CD4-positive, alpha-beta memory T cell (primary cell): ENCODE results near the gene NPFF. TPM values are rescaled to one million over a fixed set of nuclear protein-coding genes. Genes with fewer than 3 reads are reported as not detected.

Source experiments
- CTCF ChIA-PET: fragments of 350-600 bp; sonication (Branson Sonifier 250); formaldehyde crosslinking; loops from one replicate; lab custom pipeline; 2021; ENCODE audit warnings: inconsistent platforms; ENCODE audit not compliant: partially characterized antibody; lab: Charles Lee
- POLR2A ChIA-PET: fragments of 350-600 bp; sonication (Branson Sonifier 250); formaldehyde crosslinking; loops from one replicate; lab custom pipeline; 2021; ENCODE audit not compliant: partially characterized antibody; lab: Charles Lee
- DNase-seq, 5 donors: peaks; one replicate each; pipeline versions ENCODE4 v3.0.0 to v3.0.0-alpha.2; 2020 to 2022; ENCODE audit warnings: mixed read lengths in 1 of 5
- H3K27ac ChIP-seq: one replicate; pipeline ENCODE4 v1.7.0; 2013; ENCODE audit warnings: low read depth, low read length
- H3K27me3 ChIP-seq: 2 replicates; pipeline ENCODE4 v1.7.0; 2013; ENCODE audit warnings: mild to moderate bottlenecking, low read length, moderate library complexity; ENCODE audit not compliant: insufficient read depth
- H3K36me3 ChIP-seq: 2 replicates; pipeline ENCODE4 v1.7.0; 2013; ENCODE audit warnings: mild to moderate bottlenecking, low read length, moderate library complexity; ENCODE audit not compliant: insufficient read depth
- H3K4me1 ChIP-seq: 2 replicates; pipeline ENCODE4 v1.7.0; 2013; ENCODE audit warnings: mild to moderate bottlenecking, low read length, moderate library complexity; ENCODE audit not compliant: insufficient read depth
- H3K4me3 ChIP-seq, 2 donors: one replicate each; pipeline ENCODE4 v1.7.0; 2013; ENCODE audit warnings: low read length in 2 of 2, mild to moderate bottlenecking in 1 of 2
- H3K9me3 ChIP-seq, 2 donors: one replicate each; pipeline ENCODE4 v1.7.0; 2013; ENCODE audit warnings: low read length in 2 of 2, control low read depth in 1 of 2; ENCODE audit not compliant: control insufficient read depth in 1 of 2
- H3K27ac Mint-ChIP-seq, 7 donors: one replicate each; pipeline ENCODE4 v1.8.0; 2020 to 2021; ENCODE audit warnings: mixed read lengths in 7 of 7, mild to moderate bottlenecking in 6 of 7, inconsistent platforms in 3 of 7, moderate library complexity in 3 of 7
- H3K27me3 Mint-ChIP-seq, 2 donors: one replicate each; pipeline ENCODE4 v1.8.0; 2020 to 2021; ENCODE audit warnings: mixed read lengths in 2 of 2
- H3K36me3 Mint-ChIP-seq, 2 donors: one replicate each; pipeline ENCODE4 v1.8.0; 2020 to 2021; ENCODE audit warnings: mixed read lengths in 2 of 2, inconsistent platforms in 1 of 2, mild to moderate bottlenecking in 1 of 2
- H3K4me1 Mint-ChIP-seq, 4 donors: one replicate each; pipeline ENCODE4 v1.8.0; 2020 to 2021; ENCODE audit warnings: mixed read lengths in 4 of 4, mild to moderate bottlenecking in 1 of 4
- H3K4me3 Mint-ChIP-seq, 8 donors: one replicate each; pipeline ENCODE4 v1.8.0; 2020 to 2021; ENCODE audit warnings: mixed read lengths in 8 of 8, mild to moderate bottlenecking in 7 of 8, moderate library complexity in 6 of 8, inconsistent platforms in 3 of 8
- H3K9me3 Mint-ChIP-seq, 8 donors: one replicate each; pipeline ENCODE4 v1.8.0; 2020 to 2021; ENCODE audit warnings: mixed read lengths in 8 of 8, mild to moderate bottlenecking in 5 of 8, inconsistent platforms in 3 of 8, moderate library complexity in 1 of 8
- intact Hi-C: fragments of 100-400 bp; cut with micrococcal nuclease; formaldehyde crosslinking; loops from one replicate; pipeline ENCODE4 v1.15.1; 2023
- polyA plus RNA-seq, 2 donors: library from polyadenylated mRNA; unstranded; fragments of 300-500 nt; fragmentation: Illumina TruSeq; gene quantifications; one replicate each; pipeline ENCODE4 v1.2.3, GENCODE V29; 2021
- total RNA-seq, 2 experiments: library from RNA; stranded (reverse); gene quantifications; one replicate each; pipeline ENCODE4 v1.2.3, GENCODE V29; 2021

Gene NPFF
- total and polyA plus RNA-seq, 4 experiments from 2014 or later: not detected

DNA sequence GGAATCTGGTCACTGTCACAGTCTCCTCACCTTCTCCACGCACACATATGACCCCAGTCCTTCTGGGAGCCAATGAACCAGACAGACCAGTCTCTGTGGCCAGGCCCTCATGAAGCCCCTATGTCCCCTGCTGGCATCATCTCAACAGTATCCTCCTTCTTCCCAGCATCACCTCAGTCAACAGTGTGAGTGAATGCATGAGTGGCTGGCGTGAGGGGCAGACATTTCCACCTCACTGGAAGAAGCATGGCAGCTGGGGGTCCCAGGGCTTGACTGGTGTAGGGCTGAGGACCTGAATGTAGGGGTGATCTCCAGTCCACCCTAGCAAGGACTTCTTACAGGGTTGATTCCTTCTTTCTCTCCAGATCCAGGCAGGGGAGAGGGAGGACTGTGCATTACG, 9.8 kb downstream of the NPFF start:
- peak overlapping the region in 4 of 7 donors; percentile 43 to 93 (median 88) for H3K27ac Mint-ChIP-seq
- Histone ChIP-seq H3K9me3 (no peaks in the 10 kb centered on the region), H3K4me1 (peaks cover 57% of the 10 kb centered on the region), H3K27me3 (no peaks in the 10 kb centered on the region), H3K36me3 (no peaks in the 10 kb centered on the region), H3K27ac (no peak overlapping the region), H3K4me3 (no peak overlapping the region)
- H3K4me1 Mint-ChIP-seq: peaks cover 26 to 80% (median 55%) of the 10 kb centered on the region in 4 donors
- POLR2A ChIA-PET: interaction anchor here (1.0 to 7.2 kb wide), 8 partner anchors 7 to 175 kb away, joined by 4 to 75 read pairs (median 48); partner anchors contain the start of genes AAAS, PRR13 and SP1
- H3K9me3 Mint-ChIP-seq: no peaks in the 10 kb centered on the region
- H3K27me3 Mint-ChIP-seq: no peaks in the 10 kb centered on the region
- CTCF ChIA-PET: interaction anchor here (1.2 to 1.4 kb wide), 2 partner anchors 16 to 176 kb away, joined by 3 to 5 read pairs; partner anchors contain the start of gene AAAS
- peak overlapping the region in 7 of 8 donors; percentile 20 to 93 (median 86) for H3K4me3 Mint-ChIP-seq
- DNase-seq: no peak
- intact Hi-C loops: no loop called here
- H3K36me3 Mint-ChIP-seq: peaks cover 0 to 4% of the 10 kb centered on the region in 2 donors

DNA sequence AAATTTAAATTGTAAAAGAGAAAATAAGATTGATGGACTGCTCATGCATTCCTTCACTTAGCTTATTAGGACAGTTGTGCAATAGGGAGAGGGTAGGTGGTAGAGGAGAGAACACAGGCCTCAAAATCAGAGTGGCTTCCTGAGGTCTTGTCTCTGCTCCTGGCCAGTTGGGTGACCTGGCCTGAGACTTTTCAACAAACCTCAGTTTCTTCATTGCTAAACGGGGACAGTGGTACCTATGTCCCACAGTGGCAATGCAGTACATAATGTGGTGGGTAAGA, 10.6 kb downstream of the NPFF start:
- H3K4me3 Mint-ChIP-seq: peak overlapping the region in 1 of 8 donors; percentile 0
- peaks cover 28 to 81% (median 55%) of the 10 kb centered on the region in 4 donors for H3K4me1 Mint-ChIP-seq
- H3K36me3 Mint-ChIP-seq: peaks cover 0 to 4% of the 10 kb centered on the region in 2 donors
- H3K27ac Mint-ChIP-seq: peak overlapping the region in 1 of 7 donors; percentile 42
- ChIA-PET CTCF (no interaction called here), POLR2A (interaction anchor here (6.2 to 7.2 kb wide), 2 partner anchors 55 to 174 kb away, joined by 54 to 75 read pairs; partner anchors contain the start of genes AAAS and PRR13)
- DNase-seq: no peak
- Histone ChIP-seq H3K36me3 (no peaks in the 10 kb centered on the region), H3K4me3 (no peak overlapping the region), H3K27me3 (no peaks in the 10 kb centered on the region), H3K9me3 (no peaks in the 10 kb centered on the region), H3K4me1 (peaks cover 50% of the 10 kb centered on the region), H3K27ac (no peak overlapping the region)
- no peaks in the 10 kb centered on the region for H3K27me3 Mint-ChIP-seq
- H3K9me3 Mint-ChIP-seq: no peaks in the 10 kb centered on the region
- intact Hi-C loops: no loop called here

DNA sequence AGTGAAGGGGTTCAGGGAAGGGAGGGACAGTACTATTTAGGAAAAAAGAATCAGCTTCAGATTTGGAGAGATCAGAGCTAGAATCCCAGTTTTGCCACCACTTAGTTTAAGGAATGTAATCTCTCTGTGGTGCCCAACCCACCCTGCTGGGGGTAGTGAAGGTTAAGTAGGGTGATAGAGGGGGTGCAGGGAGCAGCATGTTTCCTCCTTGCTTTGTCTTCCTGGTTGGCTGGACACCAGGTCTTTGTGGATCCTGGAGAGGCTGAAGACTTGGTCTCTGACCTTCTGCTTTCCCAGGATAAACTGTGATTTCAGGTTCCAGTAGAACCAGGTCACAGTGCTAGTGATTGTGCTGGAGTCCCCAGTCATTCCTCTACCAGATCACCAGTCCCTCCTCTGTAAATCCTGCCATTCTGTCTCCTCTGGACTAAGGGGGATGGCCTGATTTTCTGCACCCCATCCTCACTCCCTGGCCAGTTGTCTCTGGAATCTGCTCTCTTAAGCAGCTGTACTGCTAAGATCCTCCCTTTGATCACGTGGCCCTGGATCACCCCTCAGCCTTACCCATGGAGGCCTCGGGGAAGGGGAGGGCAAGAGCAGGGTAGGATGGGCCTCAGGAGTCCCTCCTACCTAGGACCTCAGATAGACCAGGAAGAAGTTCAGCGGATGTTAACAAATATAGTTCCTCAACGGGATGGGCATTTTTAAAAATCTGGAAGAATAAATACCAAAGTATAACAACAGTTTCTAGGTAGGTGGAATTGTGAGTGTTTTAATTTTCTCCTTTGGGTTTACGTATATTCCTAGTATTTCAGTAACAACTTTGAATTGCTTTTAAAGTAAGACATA, 11.2 kb downstream of the NPFF start:
- Histone ChIP-seq H3K27me3 (no peaks in the 10 kb centered on the region), H3K27ac (no peak overlapping the region), H3K4me1 (peaks cover 46% of the 10 kb centered on the region), H3K9me3 (no peaks in the 10 kb centered on the region), H3K36me3 (no peaks in the 10 kb centered on the region), H3K4me3 (no peak overlapping the region)
- no peak for DNase-seq
- Mint-ChIP-seq H3K27ac (peak overlapping the region in 4 of 7 donors; percentile 42 to 80 (median 54)), H3K4me1 (peaks cover 28 to 77% (median 55%) of the 10 kb centered on the region in 4 donors), H3K9me3 (no peaks in the 10 kb centered on the region), H3K36me3 (peaks cover 0 to 4% of the 10 kb centered on the region in 2 donors), H3K4me3 (peak overlapping the region in 7 of 8 donors; percentile 0 to 49 (median 23)), H3K27me3 (no peaks in the 10 kb centered on the region)
- CTCF ChIA-PET: interaction anchor here (5.5 kb wide), 1 partner anchor 13 kb away, joined by 27 read pairs; no protein-coding TSS in a partner anchor
- POLR2A ChIA-PET: interaction anchor here (0.6 to 7.2 kb wide), 3 partner anchors 43 to 116 kb away, joined by 3 to 54 read pairs (median 5); partner anchors contain the start of genes PRR13 and SP1
- intact Hi-C loops: no loop called here

DNA sequence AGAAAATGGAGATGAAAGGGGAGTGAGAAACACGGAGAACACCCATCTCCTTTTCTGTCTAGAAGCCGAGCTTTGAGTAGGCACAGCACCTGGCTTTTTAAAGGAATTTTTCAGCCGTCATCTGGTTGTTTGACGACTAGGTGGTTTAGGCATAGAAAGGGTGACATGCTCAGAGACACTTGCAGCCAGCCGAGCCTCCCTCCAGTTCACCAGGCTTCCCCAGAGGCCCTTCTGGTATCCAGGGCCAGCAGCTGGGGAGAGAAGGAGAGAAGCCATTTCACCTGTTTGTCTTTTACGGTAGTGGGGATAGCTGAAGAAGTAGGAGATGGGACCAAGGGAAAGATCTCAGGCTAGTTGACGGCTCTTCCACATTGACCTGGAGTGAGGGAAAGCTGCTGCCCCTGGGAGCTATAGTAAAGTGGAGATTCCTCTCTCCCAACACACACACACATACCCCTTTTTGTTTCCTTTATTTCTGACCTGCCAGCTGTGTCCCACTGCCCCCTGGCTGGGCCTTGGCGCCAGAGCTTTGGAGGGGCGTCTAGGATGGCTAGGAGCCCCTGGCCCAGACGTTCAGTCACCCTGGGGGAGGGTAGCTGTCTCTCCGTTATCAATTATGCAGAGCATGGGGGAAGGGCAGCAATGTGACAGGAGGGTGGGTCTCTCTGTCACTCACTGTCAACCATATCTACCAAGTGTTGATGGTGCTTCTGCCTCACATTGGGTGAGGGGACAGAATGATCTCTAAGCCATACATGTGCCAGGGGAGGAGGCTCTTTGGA, 13.5 kb downstream of the NPFF start:
- H3K36me3 Mint-ChIP-seq: peaks cover 0 to 2% of the 10 kb centered on the region in 2 donors
- Histone ChIP-seq H3K36me3 (no peaks in the 10 kb centered on the region), H3K4me1 (peaks cover 34% of the 10 kb centered on the region), H3K27me3 (no peaks in the 10 kb centered on the region), H3K27ac (peak overlapping the region; percentile 75), H3K4me3 (peak overlapping the region; percentile 45 to 93), H3K9me3 (no peaks in the 10 kb centered on the region)
- H3K27me3 Mint-ChIP-seq: no peaks in the 10 kb centered on the region
- CTCF ChIA-PET: interaction anchor here (1.2 to 5.5 kb wide), 3 partner anchors 15 to 172 kb away, joined by 5 to 27 read pairs (median 6); partner anchors contain the start of gene AAAS
- intact Hi-C loops: loop anchor here (1.0 kb wide), 2 partner anchors 8 to 52 kb away; partner anchors contain the start of genes PRR13 and TARBP2
- peaks cover 22 to 63% (median 46%) of the 10 kb centered on the region in 4 donors for H3K4me1 Mint-ChIP-seq
- no peaks in the 10 kb centered on the region for H3K9me3 Mint-ChIP-seq
- POLR2A ChIA-PET: interaction anchor here (0.6 to 1.8 kb wide), 11 partner anchors 7 to 132 kb away, joined by 3 to 7 read pairs (median 4); partner anchors contain the start of genes ATF7, PCBP2 and PRR13
- peak in 1 of 5 donors; percentile 12 for DNase-seq
- peak overlapping the region; percentile 88 to 98 (median 90) for H3K4me3 Mint-ChIP-seq
- peak overlapping the region; percentile 86 to 99 (median 96) for H3K27ac Mint-ChIP-seq

DNA sequence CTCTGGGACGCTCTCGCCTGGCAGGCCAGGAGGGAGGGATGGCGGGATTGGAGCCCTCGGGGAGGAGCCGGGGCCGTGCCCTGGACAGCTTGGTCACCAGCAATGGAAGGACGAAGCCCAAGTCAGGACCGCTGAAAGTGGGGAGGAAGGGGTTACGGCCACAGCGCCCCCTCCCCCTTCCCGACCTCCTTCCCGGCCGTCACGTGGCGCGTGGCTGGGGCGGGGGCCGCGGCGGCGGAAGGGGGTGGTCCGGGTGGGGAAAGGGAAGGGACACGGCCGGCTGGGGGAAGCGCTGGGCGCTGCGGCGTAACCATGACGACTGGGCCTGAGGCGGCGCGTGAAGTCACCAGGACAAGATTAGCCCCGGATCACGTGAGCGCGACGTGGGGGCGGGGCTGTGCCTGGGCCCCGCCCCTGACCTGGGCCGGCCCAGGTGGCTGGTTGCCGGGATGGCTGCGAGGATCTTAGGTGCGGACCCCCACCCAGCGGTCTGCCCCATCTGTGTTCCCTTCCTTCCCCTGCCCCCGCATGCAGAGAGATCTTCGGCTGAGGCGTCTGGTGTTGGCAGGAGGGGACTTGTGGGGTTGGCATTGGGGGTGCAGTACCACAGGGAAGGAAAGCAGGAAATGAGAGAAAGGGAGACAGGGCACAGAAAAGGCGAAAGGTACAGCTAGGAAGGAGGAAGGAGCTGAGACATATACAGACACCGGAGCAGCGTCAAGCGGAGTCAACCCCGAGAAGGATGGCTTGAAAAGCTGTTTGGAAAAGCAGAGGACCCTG, 14.3 kb downstream of the NPFF start:
- ChIA-PET CTCF (interaction anchor here (1.7 to 5.5 kb wide), 3 partner anchors 16 to 141 kb away, joined by 6 to 27 read pairs (median 11); no protein-coding TSS in a partner anchor), POLR2A (interaction anchor here (0.6 to 5.6 kb wide), 12 partner anchors 6 to 133 kb away, joined by 3 to 60 read pairs (median 4); partner anchors contain the start of genes ATF7, MAP3K12, PCBP2 and PRR13)
- Mint-ChIP-seq H3K36me3 (peaks cover 0 to 2% of the 10 kb centered on the region in 2 donors), H3K27me3 (no peaks in the 10 kb centered on the region), H3K27ac (peak overlapping the region; percentile 86 to 99 (median 96)), H3K4me3 (peak overlapping the region; percentile 88 to 98 (median 90)), H3K9me3 (no peaks in the 10 kb centered on the region), H3K4me1 (peaks cover 15 to 56% (median 39%) of the 10 kb centered on the region in 4 donors)
- Histone ChIP-seq H3K4me3 (peak overlapping the region; percentile 45 to 93), H3K36me3 (no peaks in the 10 kb centered on the region), H3K27ac (peak overlapping the region; percentile 75), H3K9me3 (no peaks in the 10 kb centered on the region), H3K27me3 (no peaks in the 10 kb centered on the region), H3K4me1 (peaks cover 26% of the 10 kb centered on the region)
- intact Hi-C loops: loop anchor here (1.0 kb wide), 2 partner anchors 8 to 52 kb away; partner anchors contain the start of genes PRR13 and TARBP2
- peak; percentile 82 to 91 (median 83) for DNase-seq

DNA sequence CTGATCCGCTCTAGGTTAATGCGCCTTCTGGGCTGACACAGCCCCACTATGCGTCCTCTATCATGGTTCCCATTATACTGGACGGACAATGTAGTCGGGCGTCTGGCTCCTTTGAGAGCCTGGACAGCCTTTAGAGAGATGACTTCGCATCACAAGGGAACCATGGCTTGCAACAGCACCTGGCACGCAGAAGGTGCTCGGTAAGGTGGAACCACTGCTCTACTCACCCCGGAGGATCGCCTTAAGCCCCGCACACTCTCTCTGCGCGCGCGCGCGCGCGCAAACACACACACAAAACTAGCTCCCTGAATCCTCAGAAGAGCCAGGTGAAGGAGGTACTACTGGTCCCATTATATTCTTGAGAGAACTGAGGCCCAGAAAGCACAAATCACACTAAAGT, 15.1 kb downstream of the NPFF start:
- Mint-ChIP-seq H3K27me3 (no peaks in the 10 kb centered on the region), H3K9me3 (no peaks in the 10 kb centered on the region), H3K4me1 (peaks cover 15 to 51% (median 32%) of the 10 kb centered on the region in 4 donors), H3K27ac (peak overlapping the region; percentile 86 to 97 (median 91)), H3K4me3 (peak overlapping the region; percentile 87 to 98 (median 90)), H3K36me3 (peaks cover 0 to 7% of the 10 kb centered on the region in 2 donors)
- Histone ChIP-seq H3K27ac (peak overlapping the region; percentile 75), H3K9me3 (no peaks in the 10 kb centered on the region), H3K36me3 (no peaks in the 10 kb centered on the region), H3K27me3 (no peaks in the 10 kb centered on the region), H3K4me1 (peaks cover 17% of the 10 kb centered on the region), H3K4me3 (no peak overlapping the region)
- DNase-seq: peak in 1 of 5 donors; percentile 17
- ChIA-PET POLR2A (interaction anchor here (1.1 to 5.6 kb wide), 4 partner anchors 7 to 41 kb away, joined by 5 to 60 read pairs (median 6); partner anchors contain the start of genes MAP3K12, PCBP2 and TARBP2), CTCF (interaction anchor here (2.3 to 5.5 kb wide), 2 partner anchors 17 to 18 kb away, joined by 11 to 27 read pairs; no protein-coding TSS in a partner anchor)
- intact Hi-C loops: no loop called here
